HG03342 (cell line): ENCODE results near the gene PDE4D.
"Not testable (repeated sequence)": the region's sequence is repeated elsewhere in the genome, so short reads cannot be mapped to it uniquely, and the experiment has no call there.

Source experiments
- ATAC-seq: cut with Tn5 transposase; IDR thresholded peaks from one replicate; pipeline ENCODE4 v1.9.1; 2021; ENCODE audit warnings: mild to moderate bottlenecking, moderate library complexity; ENCODE audit not compliant: unreplicated experiment

The PDE4D gene

GRCh38 chr5:58969253-58969652, 924.3 kb downstream of the PDE4D start:
- no peak for ATAC-seq

- ATAC-seq, result no peak
Observed at GRCh38 chr5:58968350-58968749, 925.2 kb downstream of the PDE4D start.

- no peak for ATAC-seq
Observed at GRCh38 chr5:58967597-58968281, 925.8 kb downstream of the PDE4D start.

- ATAC-seq, result no peak
Observed at GRCh38 chr5:58965677-58966414, 927.7 kb downstream of the PDE4D start.

DNA sequence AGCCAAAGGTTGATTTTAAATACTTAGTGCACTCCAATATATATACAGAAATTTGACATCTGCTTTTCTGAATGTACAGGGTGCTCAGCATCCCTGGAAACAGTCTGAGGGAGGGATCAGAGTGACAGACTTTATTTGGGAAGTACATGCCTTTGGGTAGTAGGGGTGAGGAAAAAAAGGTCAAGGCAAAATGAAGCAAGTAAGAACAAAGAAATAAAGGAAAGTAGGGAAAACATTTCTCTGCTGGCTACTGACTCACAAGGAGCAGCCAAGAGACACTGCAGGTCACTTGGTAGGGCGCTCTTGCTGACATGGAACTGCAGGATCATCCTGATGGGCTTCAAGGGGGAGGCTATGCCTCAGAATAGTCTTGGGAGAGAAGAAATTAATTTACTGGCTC, 929.7 kb downstream of the PDE4D start:
- ATAC-seq, result no peak

- no peak for ATAC-seq
Observed at GRCh38 chr5:58963361-58963760, 930.2 kb downstream of the PDE4D start.

DNA sequence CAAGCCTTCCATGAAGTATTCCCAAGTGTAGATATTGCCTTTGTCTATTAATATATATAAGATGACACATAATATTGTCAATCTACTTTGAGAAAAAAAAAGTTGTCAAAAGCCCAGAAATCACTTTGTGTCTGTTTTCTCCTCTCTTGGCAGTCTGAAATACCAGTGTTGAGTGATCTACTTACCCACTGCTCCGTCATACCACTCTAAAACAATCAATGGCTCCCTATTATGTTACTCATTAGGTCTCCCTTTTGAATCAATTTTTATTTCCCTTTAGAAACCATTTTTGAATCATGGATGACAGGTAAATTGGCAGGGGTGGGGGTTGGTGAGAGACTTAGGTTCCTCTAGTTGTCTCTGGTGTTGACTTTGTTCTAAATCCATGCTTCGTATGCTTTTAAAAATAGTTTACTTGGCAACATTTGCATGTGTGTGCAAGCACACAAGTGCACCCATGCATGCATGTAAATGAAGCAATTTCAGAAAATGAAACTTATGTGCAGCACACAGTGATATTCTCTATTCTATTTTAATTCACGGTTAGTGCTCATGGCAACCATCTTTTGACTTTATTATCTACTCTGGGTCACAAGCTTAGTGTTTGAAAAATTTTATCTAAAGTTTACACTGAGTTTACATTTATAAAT, 931.8 kb downstream of the PDE4D start:
- peak; percentile 76 for ATAC-seq

- ATAC-seq, result no peak
Observed at GRCh38 chr5:58958701-58959100, 934.8 kb downstream of the PDE4D start.

DNA sequence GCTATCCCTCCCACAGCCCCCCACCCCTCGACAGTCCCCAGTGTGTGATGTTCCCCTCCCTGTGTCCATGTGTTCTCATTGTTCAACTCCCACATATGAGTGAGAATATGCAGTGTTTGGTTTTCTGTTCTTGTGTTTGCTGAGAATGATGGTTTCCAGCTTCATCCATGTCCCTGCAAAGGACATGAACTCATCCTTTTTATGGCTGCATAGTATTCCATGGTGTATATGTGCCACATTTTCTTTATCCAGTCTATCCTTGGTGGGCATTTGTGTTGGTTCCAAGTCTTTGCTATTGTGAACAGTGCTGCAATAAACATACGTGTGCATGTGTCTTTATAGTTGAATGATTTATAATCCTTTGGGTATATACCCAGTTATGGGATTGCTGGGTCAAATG, 940.3 kb downstream of the PDE4D start:
- ATAC-seq, result not testable (repeated sequence)

DNA sequence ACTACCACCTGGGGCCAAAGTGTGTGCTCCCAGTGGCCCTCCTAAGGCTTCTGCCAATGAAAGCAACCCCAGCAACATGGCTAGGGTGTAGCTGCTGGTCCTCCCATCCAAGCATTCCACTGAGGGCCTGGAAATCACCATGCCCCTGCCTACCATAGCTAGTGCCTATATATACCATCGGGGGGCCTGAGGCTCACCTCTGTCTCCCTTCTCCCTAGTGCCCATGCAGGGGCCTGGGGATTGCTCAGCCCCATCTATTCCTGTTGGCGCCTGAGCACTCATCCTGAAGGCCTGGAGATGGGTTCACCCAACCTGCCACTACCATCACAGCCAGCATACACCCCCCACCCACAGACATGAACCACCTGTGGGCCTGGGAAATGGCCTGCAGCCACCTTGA, 943.3 kb downstream of the PDE4D start:
- ATAC-seq, result no peak

DNA sequence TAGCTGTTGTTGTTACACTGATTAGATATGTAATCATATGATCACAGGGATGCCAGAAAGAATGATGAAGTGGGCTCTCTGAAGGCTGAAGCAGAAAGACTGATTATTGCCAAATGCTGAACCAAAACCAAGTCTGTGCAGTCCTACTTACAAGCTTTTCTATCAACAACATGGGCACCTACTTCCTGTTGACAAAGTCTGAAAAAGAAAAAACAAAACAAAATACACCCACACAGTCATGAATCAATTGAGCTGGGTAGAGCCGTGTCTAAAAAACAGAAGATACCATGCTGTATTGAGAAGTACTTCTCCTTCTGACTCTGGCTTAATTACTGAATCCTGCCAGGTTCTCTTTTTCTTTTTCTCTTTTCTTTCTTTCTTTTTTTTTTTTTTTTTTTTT, 947.3 kb downstream of the PDE4D start:
- ATAC-seq, result no peak

GRCh38 chr5:58944221-58944620, 949.3 kb downstream of the PDE4D start:
- ATAC-seq, result no peak

DNA sequence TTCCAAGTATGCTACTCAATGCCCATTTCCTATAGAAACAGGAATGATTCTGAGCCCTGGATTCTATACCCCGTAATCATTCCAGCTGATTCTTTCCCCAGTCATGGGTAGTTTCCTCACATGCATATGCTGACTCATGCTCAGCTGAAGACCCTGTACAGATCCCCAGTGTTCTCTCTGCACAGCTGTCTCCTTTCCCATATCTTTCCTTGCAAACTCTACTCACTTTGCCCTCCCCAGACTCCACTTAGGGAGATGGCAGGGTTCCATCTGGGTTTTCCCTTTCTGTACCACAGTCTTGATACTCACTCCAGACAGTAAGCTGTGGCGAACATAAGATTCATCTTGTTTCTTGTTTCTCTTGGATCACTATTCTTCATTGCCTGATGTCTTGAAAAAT, 953.1 kb downstream of the PDE4D start:
- ATAC-seq, result no peak

DNA sequence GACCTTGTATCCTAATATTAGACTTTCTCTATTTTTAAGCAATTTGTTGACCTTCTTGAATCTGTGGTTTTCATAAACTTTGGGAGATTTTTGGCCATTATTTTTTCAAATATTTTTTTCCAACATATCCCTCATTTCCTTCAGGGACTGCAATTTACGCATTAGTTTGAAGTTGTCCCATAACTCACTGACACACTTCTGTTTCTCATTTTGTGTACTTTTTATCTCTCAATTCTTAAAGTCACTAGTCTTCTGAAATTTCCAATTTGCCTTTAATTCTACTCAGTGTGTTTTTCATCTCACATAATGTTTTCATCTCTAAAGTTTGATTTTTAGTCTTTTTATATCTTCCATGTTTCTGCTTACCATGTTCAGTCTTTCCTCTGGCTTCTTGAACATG, 953.9 kb downstream of the PDE4D start:
- no peak for ATAC-seq

DNA sequence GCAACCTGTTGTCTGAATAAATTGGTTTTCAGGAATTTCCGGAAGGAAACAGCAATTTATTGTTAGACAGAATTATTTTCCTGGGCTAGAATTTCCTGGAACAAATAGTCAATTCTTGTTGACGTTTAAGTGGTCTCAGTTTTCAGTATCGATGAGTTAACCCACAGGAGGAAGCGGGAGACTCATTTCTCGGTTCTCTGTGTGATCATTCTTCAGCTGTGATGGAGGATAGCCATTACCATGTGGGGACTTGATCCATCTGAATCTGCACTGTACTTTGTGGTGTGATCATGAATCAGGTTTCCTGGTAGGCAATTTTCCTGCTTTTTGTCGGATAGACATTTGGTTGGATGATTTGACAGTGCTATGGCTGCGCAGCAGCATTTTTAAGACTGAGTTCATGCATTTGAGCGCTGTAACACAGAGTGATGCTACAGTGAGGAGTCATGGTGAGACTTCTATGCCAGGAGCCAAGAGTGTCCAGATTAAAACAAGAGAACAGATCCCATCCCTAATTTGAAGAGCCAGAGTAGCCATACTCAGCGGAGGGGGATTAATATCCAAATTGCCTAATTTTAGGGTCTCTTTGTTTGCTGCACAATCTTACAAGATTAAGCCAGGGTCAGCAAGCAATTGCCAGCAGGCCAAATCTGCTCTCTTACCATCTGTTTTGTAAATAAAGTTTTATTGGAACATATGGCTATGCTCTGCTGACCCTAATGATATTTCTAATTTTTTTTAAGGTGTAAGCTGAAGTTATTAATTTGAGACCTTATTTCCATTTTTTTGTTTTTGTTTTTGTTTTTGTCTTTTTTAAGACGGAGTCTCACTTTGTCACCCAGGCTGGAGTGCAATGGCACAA, 954.7 kb downstream of the PDE4D start:
- no peak for ATAC-seq

DNA sequence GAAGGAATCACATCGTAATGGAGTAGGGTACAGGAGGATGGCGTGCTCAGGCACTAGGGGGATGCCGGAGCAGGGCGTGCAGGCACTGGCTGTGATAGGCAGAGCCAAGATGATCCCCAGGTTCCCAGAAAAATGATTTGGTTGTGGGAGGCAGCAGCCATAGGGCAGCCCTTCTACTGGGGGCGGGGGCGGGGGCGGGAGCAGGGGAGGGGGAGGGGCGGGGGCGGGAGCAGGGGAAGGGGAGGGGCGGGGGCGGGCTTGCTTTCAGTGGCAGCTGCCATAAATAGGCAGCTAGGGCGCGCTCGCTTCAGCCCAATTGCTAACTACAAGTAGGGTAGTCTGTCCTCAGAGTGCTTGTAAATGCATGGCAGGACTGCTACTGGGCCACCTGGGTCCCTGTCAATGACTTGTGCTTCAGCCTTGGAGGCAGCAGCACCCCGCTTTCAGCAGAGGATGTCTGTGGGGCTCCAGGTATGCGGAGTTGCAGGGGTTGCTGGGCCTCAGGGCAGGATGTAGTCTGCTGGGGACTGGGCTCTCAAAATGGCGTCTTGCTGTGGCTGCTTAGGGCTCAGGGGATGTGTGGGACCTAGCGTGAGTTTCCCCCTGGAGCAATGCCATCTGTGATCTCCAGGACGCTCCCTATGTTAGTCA, 956.4 kb downstream of the PDE4D start:
- ATAC-seq, result no peak

GRCh38 chr5:58934629-58935097, 958.9 kb downstream of the PDE4D start:
- no peak for ATAC-seq

- ATAC-seq, result no peak
Observed at GRCh38 chr5:58933891-58934628, 959.5 kb downstream of the PDE4D start.

- no peak for ATAC-seq
Observed at GRCh38 chr5:58932057-58932612, 961.4 kb downstream of the PDE4D start.

DNA sequence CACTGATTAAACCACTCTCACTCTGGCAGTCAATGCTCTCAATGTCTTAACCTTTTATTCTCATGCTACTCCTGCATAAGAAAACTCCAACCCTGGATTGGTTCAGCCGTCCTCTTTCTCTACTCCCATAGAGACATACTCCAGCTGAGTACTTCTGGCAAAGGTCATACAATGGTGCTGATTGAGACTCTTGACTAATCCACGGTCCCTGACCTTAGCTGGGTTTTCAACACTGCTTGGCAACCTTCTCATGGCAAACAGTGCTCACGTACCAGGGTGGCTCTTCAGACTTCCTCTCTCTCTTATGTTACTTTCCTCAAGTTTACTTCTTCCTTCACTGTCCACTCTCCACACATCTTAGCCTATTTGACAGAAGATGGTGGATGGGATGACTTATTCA, 963.0 kb downstream of the PDE4D start:
- no peak for ATAC-seq
